Sigmoid colon (tissue), 4 donors: ENCODE measurements around the gene KSR1.

Experiments
- EP300 ChIP-seq, 4 donors: sonication (generic); formaldehyde crosslinking; IDR thresholded peaks; one replicate each; pipeline ENCODE4 v1.6.1; 2017; ENCODE audit warnings: antibody characterized with exemption in 4 of 4
- POLR2A ChIP-seq, 2 donors: fragments of 450-650 bp; IDR thresholded peaks; one replicate each; pipeline ENCODE4 v1.6.1; 2016; ENCODE audit warnings: antibody characterized with exemption in 2 of 2, mild to moderate bottlenecking in 2 of 2, moderate library complexity in 2 of 2
- POLR2AphosphoS5 ChIP-seq, 4 donors: sonication (generic); formaldehyde crosslinking; IDR thresholded peaks; one replicate each; pipeline ENCODE4 v1.6.1; 2017; ENCODE audit warnings: antibody characterized with exemption in 4 of 4
- TF ChIP-seq, protein P1 (sequence below), 4 experiments: fragments of 450-650 bp in 3 of 4; fragments of 200-600 bp in 1 of 4; IDR thresholded peaks; one replicate each; pipeline ENCODE4 v1.5.1; 2016 to 2019; ENCODE audit warnings: antibody characterized with exemption in 4 of 4, mild to moderate bottlenecking in 3 of 4, moderate library complexity in 2 of 4

DNA sequence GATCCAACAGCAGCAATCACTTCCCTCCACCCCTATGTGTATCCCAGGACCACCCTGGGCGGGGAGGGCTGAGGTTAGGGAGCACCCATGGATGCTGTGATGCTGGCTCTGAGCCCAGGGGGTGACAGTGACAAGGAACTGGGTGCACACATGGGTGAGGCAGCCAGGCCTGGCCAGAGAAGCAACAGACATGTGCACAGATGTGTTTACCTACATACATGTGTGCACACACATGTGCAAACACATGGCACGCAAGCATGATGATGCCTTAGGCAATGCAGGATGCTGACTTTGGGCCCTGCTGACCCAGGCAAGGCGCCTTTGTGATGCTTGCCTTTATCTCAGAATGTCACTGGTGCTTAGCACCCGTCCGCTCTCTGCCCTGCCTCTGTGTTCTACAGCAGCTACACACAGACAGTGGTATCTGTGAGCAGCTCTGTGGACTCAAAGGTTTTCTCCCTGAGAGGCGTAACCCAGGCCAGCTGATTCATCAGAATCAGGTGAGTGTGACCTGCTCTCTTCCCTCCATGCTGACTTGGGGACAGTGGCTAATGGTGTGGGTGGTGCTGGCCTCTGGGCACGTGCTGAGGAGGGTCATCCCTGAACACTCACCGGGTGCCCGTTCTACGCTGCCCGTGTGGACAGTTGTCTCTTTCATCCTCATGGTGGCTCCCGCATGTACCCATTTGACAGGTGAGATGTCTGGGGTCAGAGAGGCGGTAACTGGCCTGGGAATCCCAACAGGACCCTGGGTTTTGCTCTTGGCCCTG is 38.5 kb upstream of the KSR1 start:
- TF ChIP-seq, protein P1, sequence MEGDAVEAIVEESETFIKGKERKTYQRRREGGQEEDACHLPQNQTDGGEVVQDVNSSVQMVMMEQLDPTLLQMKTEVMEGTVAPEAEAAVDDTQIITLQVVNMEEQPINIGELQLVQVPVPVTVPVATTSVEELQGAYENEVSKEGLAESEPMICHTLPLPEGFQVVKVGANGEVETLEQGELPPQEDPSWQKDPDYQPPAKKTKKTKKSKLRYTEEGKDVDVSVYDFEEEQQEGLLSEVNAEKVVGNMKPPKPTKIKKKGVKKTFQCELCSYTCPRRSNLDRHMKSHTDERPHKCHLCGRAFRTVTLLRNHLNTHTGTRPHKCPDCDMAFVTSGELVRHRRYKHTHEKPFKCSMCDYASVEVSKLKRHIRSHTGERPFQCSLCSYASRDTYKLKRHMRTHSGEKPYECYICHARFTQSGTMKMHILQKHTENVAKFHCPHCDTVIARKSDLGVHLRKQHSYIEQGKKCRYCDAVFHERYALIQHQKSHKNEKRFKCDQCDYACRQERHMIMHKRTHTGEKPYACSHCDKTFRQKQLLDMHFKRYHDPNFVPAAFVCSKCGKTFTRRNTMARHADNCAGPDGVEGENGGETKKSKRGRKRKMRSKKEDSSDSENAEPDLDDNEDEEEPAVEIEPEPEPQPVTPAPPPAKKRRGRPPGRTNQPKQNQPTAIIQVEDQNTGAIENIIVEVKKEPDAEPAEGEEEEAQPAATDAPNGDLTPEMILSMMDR (IDR thresholded peaks at IDR 0.05), result no peak
- TF ChIP-seq EP300 (IDR thresholded peaks at IDR 0.05), result no peak
- TF ChIP-seq POLR2A (IDR thresholded peaks at IDR 0.05), result no peak
- no peak for TF ChIP-seq POLR2AphosphoS5 (IDR thresholded peaks at IDR 0.05)
